ENCODE measurements around the gene MIR17HG. TPM values are rescaled to one million over a fixed set of nuclear protein-coding genes. Genes with fewer than 3 reads are reported as not detected.

The MIR17HG gene
- total RNA-seq, 1 donor from 2014 or later = 3.3 TPM

DNA sequence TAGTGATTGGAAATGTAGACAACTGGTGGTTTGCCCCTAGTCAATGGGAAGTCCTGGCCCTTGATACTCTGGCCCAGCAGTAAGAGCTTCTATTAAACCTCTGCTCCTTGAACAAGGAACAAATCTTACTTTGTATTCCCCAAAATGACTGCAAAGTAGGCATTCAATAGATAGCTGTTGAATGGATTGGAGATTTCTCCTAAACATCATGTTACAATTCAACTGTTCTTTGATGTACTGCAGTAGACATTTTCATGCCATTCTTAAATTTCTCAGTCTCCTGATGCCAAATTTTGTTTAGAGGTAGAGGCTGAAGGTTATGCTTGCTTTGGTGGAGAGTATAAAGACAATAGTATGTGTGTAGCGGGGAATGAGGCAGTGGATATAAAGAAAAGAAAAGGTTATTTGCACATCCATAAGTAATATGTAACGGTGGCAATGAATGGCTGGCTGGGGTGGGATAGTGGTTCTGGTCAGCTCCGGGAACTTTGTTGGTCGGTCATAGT, 12.8 kb downstream of the MIR17HG start:
- H3K36me3 ChIP-seq = peaks cover 5% of the 10 kb centered on the region
- DNase-seq = no peak
- no peaks in the 10 kb centered on the region for H3K4me1 ChIP-seq
- no peaks in the 10 kb centered on the region for H3K9me3 ChIP-seq
- no peak for ATAC-seq
- no peak overlapping the region for H3K27ac ChIP-seq
- intact Hi-C loops (cut with DNase I) = no loop called here
- TF ChIP-seq, protein P1, sequence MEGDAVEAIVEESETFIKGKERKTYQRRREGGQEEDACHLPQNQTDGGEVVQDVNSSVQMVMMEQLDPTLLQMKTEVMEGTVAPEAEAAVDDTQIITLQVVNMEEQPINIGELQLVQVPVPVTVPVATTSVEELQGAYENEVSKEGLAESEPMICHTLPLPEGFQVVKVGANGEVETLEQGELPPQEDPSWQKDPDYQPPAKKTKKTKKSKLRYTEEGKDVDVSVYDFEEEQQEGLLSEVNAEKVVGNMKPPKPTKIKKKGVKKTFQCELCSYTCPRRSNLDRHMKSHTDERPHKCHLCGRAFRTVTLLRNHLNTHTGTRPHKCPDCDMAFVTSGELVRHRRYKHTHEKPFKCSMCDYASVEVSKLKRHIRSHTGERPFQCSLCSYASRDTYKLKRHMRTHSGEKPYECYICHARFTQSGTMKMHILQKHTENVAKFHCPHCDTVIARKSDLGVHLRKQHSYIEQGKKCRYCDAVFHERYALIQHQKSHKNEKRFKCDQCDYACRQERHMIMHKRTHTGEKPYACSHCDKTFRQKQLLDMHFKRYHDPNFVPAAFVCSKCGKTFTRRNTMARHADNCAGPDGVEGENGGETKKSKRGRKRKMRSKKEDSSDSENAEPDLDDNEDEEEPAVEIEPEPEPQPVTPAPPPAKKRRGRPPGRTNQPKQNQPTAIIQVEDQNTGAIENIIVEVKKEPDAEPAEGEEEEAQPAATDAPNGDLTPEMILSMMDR (IDR thresholded peaks at IDR 0.05) = no peak
- H3K4me3 ChIP-seq = no peak overlapping the region
- no peaks in the 10 kb centered on the region for H3K27me3 ChIP-seq

DNA sequence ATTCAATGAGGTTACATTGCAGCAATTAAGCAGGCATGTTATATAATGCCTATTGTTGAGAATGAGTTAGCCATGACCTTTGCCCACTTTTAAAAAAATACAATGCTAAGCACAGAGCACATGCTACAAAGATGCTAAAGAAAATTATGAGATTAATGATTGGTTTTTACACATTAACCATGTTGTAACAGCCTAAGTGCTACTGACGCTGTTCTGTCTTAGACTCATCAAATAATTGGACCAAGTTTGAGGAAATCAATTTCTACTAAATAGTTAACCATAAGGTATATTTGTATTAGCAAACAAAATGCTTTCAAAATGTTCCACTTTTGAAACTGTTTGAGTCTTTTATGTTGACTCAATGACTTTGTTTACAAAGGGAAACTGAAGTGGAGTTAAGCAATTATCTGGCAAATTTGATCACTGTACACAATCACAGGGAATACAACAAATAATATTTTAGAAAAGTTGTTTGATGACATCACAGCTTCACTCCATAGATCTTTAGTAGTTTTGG, 14.3 kb downstream of the MIR17HG start:
- intact Hi-C loops (cut with DNase I) = no loop called here
- DNase-seq (no peak), ATAC-seq (no peak)
- Histone ChIP-seq H3K36me3 (no peaks in the 10 kb centered on the region), H3K9me3 (no peaks in the 10 kb centered on the region), H3K4me1 (no peaks in the 10 kb centered on the region), H3K27me3 (no peaks in the 10 kb centered on the region), H3K27ac (no peak overlapping the region), H3K4me3 (no peak overlapping the region)
- TF ChIP-seq, protein P1 (IDR thresholded peaks at IDR 0.05) = no peak

DNA sequence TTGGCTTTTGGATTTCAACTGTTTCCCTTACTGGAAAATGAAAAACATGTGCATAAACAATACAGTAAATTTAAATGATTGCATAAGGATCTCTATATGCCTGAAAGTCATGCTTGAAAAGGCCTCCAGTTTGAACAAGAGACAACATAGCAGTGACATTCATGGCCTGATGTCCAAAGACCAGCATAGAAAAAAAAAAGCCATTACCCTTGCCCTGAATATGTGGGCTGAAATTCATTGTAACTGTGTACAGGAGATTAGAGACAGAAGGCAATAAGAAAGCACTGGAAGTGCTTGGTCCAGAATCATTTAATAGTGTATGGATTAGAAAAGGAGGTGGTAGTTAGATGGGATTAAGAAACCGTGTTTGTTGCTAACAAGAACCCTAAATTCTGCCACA, 15.4 kb downstream of the MIR17HG start:
- DNase-seq (no peak), ATAC-seq (no peak)
- Histone ChIP-seq H3K4me1 (no peaks in the 10 kb centered on the region), H3K9me3 (no peaks in the 10 kb centered on the region), H3K27ac (no peak overlapping the region), H3K36me3 (no peaks in the 10 kb centered on the region), H3K4me3 (no peak overlapping the region), H3K27me3 (no peaks in the 10 kb centered on the region)
- intact Hi-C loops (cut with DNase I) = no loop called here
- TF ChIP-seq, protein P1 (IDR thresholded peaks at IDR 0.05) = no peak

DNA sequence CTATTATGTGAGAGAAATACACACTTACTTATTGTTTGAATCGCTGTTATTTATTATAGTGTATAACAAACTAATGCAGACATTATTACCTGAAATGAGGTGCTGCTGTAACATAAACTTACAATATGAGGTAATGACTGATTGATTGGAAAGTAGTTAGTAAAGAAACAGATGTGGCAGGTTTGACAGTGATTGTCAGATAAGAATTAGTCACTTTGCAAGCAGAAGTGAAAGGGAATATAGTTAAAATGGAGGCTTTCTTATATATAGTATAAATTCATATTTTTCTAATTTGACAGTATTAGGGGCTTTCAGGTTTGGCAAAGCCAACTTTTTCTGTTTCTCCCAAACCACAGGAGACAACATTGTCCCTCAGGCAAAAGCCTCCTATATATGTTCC, 20.6 kb downstream of the MIR17HG start:
- Histone ChIP-seq H3K4me3 (no peak overlapping the region), H3K4me1 (no peaks in the 10 kb centered on the region), H3K27me3 (no peaks in the 10 kb centered on the region), H3K9me3 (no peaks in the 10 kb centered on the region), H3K36me3 (no peaks in the 10 kb centered on the region), H3K27ac (no peak overlapping the region)
- TF ChIP-seq, protein P1 (IDR thresholded peaks at IDR 0.05) = no peak
- no peak for DNase-seq
- ATAC-seq = no peak
- intact Hi-C loops (cut with DNase I) = no loop called here

DNA sequence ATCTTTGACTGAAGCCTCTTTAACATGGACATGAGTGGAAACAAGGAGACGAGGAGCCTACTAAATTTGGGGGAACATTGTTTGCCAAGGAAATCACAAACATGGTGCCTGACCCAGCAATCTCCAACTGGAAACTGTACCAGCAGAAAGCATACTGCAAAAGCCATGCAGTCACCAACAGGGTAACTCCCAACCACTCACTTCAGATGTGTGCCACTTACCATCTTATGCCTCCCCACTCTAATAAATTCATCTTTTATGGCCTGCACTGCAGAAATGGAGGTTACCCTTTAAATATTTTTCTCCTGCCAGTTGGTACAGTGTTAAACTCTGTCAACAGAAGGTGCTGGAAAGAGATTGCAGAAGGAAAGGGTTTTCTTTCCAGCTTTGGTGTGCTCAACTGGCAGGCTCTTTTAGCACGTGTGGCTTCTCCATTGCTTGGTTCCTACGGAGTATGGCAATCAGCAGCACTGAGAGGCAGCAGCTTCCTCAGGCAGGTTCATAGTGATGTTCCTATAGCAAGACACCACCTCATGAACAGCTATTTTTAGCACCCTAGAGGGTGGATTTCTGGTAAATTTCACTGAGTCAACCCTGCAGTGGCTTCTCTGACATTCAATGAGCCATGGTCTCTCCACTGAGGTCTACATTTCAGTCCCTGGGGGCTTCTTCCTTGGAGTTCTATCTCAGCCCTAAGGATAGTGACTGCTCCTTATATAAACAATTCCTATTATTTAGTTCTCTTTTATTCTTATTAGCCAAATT, 21.4 kb downstream of the MIR17HG start:
- Histone ChIP-seq H3K4me1 (no peaks in the 10 kb centered on the region), H3K27me3 (no peaks in the 10 kb centered on the region), H3K9me3 (no peaks in the 10 kb centered on the region), H3K4me3 (no peak overlapping the region), H3K27ac (no peak overlapping the region), H3K36me3 (no peaks in the 10 kb centered on the region)
- intact Hi-C loops (cut with DNase I) = no loop called here
- ATAC-seq = no peak
- TF ChIP-seq, protein P1 (IDR thresholded peaks at IDR 0.05) = no peak
- no peak for DNase-seq

Data from upper lobe of right lung (tissue), 1 donor.